Gastroesophageal sphincter (tissue), 4 donors: ENCODE measurements around the gene LRRC8C. TPM values are rescaled to one million over a fixed set of nuclear protein-coding genes. Genes with fewer than 3 reads are reported as not detected.

Experiments used
- ATAC-seq: fragments of 150-250 bp; one replicate; pipeline ENCODE4 v1.9.1; 2016; ENCODE audit warnings: mild to moderate bottlenecking, moderate library complexity
- H3K27ac ChIP-seq, 4 donors: fragments of 200-600 bp; sonication (generic) in 3 of 4; 1 replicate in 3 of 4; 2 replicates in 1 of 4; pipeline ENCODE4 v1.5.1; 2016 to 2019
- H3K27me3 ChIP-seq: fragments of 200-600 bp; sonication (generic); one replicate; pipeline ENCODE4 v1.5.1; 2019
- H3K36me3 ChIP-seq, 2 donors: fragments of 200-600 bp; sonication (generic); one replicate each; pipeline ENCODE4 v1.5.1; 2019; ENCODE audit warnings: control low read depth in 1 of 2
- H3K4me1 ChIP-seq, 3 donors: fragments of 200-600 bp; sonication (generic); 1 replicate in 2 of 3; 2 replicates in 1 of 3; pipeline ENCODE4 v1.5.1; 2016 to 2019; ENCODE audit warnings: control low read depth in 2 of 3
- H3K4me3 ChIP-seq, 2 donors: fragments of 200-600 bp; sonication (generic); one replicate each; pipeline ENCODE4 v1.5.1; 2019; ENCODE audit warnings: mild to moderate bottlenecking in 1 of 2, moderate library complexity in 1 of 2
- H3K9me3 ChIP-seq, 3 donors: fragments of 200-600 bp; sonication (generic); one replicate each; pipeline ENCODE4 v1.5.1; 2017 to 2019; ENCODE audit warnings: control low read depth in 2 of 3
- CTCF ChIP-seq, 4 experiments: fragments of 200-600 bp in 2 of 4; fragments of 450-650 bp in 2 of 4; sonication (generic) in 1 of 4; IDR thresholded peaks; one replicate each; pipeline ENCODE4 v1.5.1; 2017 to 2019; ENCODE audit warnings: antibody characterized with exemption in 4 of 4, mild to moderate bottlenecking in 2 of 4, moderate library complexity in 2 of 4
- EP300 ChIP-seq: sonication (generic); formaldehyde crosslinking; IDR thresholded peaks from one replicate; pipeline ENCODE4 v1.6.1; 2017; ENCODE audit warnings: antibody characterized with exemption, mild to moderate bottlenecking
- POLR2A ChIP-seq, 2 donors: fragments of 450-650 bp; IDR thresholded peaks; one replicate each; pipeline ENCODE4 v1.6.1; 2017; ENCODE audit warnings: antibody characterized with exemption in 2 of 2, mild to moderate bottlenecking in 2 of 2, moderate library complexity in 1 of 2
- POLR2AphosphoS5 ChIP-seq: sonication (generic); formaldehyde crosslinking; IDR thresholded peaks from one replicate; pipeline ENCODE4 v1.6.1; 2017; ENCODE audit warnings: antibody characterized with exemption
- WGBS, 2 donors: methylation state at CpG; one replicate each; pipeline ENCODE4 v1.1.5; 2018; ENCODE audit warnings: low coverage in 1 of 2; 5-methylcytosine and 5-hydroxymethylcytosine counted together
- total RNA-seq, 4 donors: library from RNA; depleted of rRNA; stranded (reverse); fragments of >200 nt; gene quantifications; one replicate each; pipeline ENCODE4 v1.1.0, GENCODE V29; 2016

Gene LRRC8C
- total RNA-seq, 4 donors from 2014 or later, result 5.4 to 9.6 (median 6.2) TPM

- Histone ChIP-seq H3K36me3 (no peaks in the 10 kb centered on the region), H3K27ac (peak overlapping the region in 3 of 4 donors; percentile 42 to 61 (median 43)), H3K4me1 (peaks cover 0 to 28% (median 4%) of the 10 kb centered on the region in 3 donors), H3K4me3 (no peak overlapping the region), H3K27me3 (no peaks in the 10 kb centered on the region), H3K9me3 (no peaks in the 10 kb centered on the region)
- peak; percentile 46 for ATAC-seq
- TF ChIP-seq CTCF (IDR thresholded peaks at IDR 0.05), result no peak
- no peak for TF ChIP-seq EP300
- no peak for TF ChIP-seq POLR2AphosphoS5
- TF ChIP-seq POLR2A (IDR thresholded peaks at IDR 0.05), result no peak
- 24 to 30% methylated on average over 3 to 4 of the region's 4 CpGs for WGBS, 2 donors
Measured at GRCh38 chr1:89725011-89725370, 92.1 kb downstream of the LRRC8C start.

DNA sequence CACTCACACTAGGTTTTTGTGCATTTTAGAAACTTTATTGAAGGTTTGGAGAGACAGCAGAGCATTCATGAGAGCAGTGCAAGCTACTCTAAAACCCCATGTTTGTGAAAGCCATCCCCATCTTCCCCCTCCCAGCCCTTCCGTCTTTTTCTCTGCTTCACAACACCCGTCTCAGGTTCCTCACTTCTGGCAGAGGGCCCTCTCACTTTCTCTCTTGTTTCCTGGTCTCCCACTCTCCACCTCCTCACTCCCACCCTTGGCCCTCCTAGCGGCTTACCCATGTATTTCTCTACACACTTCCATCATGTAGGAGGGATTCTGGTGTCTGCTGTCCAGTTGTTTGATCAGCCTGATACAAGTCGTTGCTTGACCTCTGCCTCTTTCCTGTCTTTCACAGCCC, 92.7 kb downstream of the LRRC8C start:
- Histone ChIP-seq H3K27ac (peak overlapping the region in 2 of 4 donors; percentile 42 to 61), H3K4me3 (no peak overlapping the region), H3K9me3 (no peaks in the 10 kb centered on the region), H3K36me3 (no peaks in the 10 kb centered on the region), H3K27me3 (no peaks in the 10 kb centered on the region), H3K4me1 (peaks cover 0 to 22% (median 3%) of the 10 kb centered on the region in 3 donors)
- WGBS, 2 donors, result 72 to 85% methylated on average over 4 of the region's 4 CpGs
- TF ChIP-seq CTCF (IDR thresholded peaks at IDR 0.05) (no peak), POLR2AphosphoS5 (no peak), POLR2A (IDR thresholded peaks at IDR 0.05) (no peak)
- ATAC-seq, result no peak

DNA sequence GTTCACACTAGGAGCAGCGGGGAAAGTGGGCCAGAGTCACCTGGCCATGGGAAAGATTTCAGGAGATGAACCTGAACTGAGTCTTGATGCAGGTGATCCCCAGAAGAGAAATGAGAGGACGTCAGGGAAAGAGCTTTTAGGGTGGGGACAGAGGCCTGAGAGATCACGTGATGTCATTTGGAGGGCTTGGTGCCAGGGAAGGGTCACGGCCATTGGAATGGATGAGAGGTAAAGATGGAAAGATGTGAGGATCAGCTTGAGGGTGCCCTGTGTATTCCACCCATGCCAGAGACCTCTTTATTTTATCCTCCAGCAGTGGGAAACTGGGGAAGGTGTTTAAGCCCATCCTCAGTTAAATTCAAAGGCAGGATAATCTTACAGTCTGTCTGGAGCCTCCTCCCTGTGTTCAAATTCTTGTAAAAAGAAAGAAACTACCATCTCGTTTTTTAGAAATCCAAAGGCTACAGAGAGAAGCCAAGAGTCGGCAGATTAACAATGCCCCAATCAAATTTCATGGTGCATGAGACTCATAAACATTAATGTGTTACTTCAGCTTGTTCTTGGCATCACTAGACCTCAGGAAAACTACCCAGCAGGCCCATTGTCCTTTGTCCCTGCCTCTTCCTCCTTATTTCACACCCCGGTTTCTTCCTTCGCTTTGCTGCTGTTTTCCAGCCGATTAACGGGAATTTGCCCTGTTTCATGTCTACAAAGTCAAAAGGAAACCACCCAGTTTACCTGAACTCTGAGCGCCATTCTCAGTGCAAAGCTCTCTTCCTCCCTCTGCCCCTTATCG, 94.8 kb downstream of the LRRC8C start:
- no peak overlapping the region for H3K4me3 ChIP-seq
- peaks cover 0 to 22% (median 3%) of the 10 kb centered on the region in 3 donors for H3K4me1 ChIP-seq
- no peaks in the 10 kb centered on the region for H3K36me3 ChIP-seq
- H3K27me3 ChIP-seq, result no peaks in the 10 kb centered on the region
- no peaks in the 10 kb centered on the region for H3K9me3 ChIP-seq
- TF ChIP-seq EP300, result no peak
- TF ChIP-seq POLR2A (IDR thresholded peaks at IDR 0.05), result no peak
- TF ChIP-seq POLR2AphosphoS5, result no peak
- TF ChIP-seq CTCF (IDR thresholded peaks at IDR 0.05), result no peak
- peak overlapping the region in 3 of 4 donors; percentile 18 to 49 (median 18) for H3K27ac ChIP-seq
- WGBS, 2 donors, result 78 to 87% methylated on average over 9 to 12 of the region's 12 CpGs
- ATAC-seq, result no peak

GRCh38 chr1:89728381-89728780, 95.5 kb downstream of the LRRC8C start:
- H3K36me3 ChIP-seq, result no peaks in the 10 kb centered on the region
- no peaks in the 10 kb centered on the region for H3K9me3 ChIP-seq
- peak overlapping the region in 3 of 4 donors; percentile 18 to 49 (median 18) for H3K27ac ChIP-seq
- ATAC-seq, result no peak
- peaks cover 0 to 22% (median 3%) of the 10 kb centered on the region in 3 donors for H3K4me1 ChIP-seq
- 80 to 83% methylated on average over 1 to 4 of the region's 4 CpGs for WGBS, 2 donors
- no peaks in the 10 kb centered on the region for H3K27me3 ChIP-seq
- H3K4me3 ChIP-seq, result no peak overlapping the region
- no peak for TF ChIP-seq POLR2A (IDR thresholded peaks at IDR 0.05)
- TF ChIP-seq POLR2AphosphoS5, result no peak

- H3K4me3 ChIP-seq, result no peak overlapping the region
- H3K27ac ChIP-seq, result no peak overlapping the region
- 91 to 93% methylated on average over 1 of the region's 1 CpG for WGBS, 2 donors
- peaks cover 0 to 6% (median 3%) of the 10 kb centered on the region in 3 donors for H3K4me1 ChIP-seq
- no peak for TF ChIP-seq POLR2A (IDR thresholded peaks at IDR 0.05)
- no peak for TF ChIP-seq CTCF (IDR thresholded peaks at IDR 0.05)
- no peak for TF ChIP-seq EP300
- TF ChIP-seq POLR2AphosphoS5, result no peak
- ATAC-seq, result no peak
- no peaks in the 10 kb centered on the region for H3K36me3 ChIP-seq
- no peaks in the 10 kb centered on the region for H3K27me3 ChIP-seq
- no peaks in the 10 kb centered on the region for H3K9me3 ChIP-seq
Measured at GRCh38 chr1:89732206-89732605, 99.3 kb downstream of the LRRC8C start.
